Retinal pigment epithelial cell (primary cell): Measurements from ENCODE around the gene PPP4R1.
A peak's percentile ranks its signal among the peaks of the same experiment; 100 is the strongest.
"Not testable (repeated sequence)": the region's sequence is repeated elsewhere in the genome, so short reads cannot be mapped to it uniquely, and the experiment has no call there.

Experiments
- DNase-seq: peaks from one replicate; pipeline ENCODE4 v3.0.0-alpha.2; 2010; ENCODE audit warnings: low read depth
- H3K4me3 ChIP-seq: 2 replicates; pipeline ENCODE4 v1.5.1; 2011; ENCODE audit warnings: mild to moderate bottlenecking, low read length, control low read depth, moderate library complexity
- TF ChIP-seq, protein P1 (sequence below): conservative IDR thresholded peaks from 2 replicates; pipeline ENCODE4 v1.5.1; 2011; ENCODE audit warnings: low read depth, low read length, control low read depth, inconsistent platforms

Gene PPP4R1

DNA sequence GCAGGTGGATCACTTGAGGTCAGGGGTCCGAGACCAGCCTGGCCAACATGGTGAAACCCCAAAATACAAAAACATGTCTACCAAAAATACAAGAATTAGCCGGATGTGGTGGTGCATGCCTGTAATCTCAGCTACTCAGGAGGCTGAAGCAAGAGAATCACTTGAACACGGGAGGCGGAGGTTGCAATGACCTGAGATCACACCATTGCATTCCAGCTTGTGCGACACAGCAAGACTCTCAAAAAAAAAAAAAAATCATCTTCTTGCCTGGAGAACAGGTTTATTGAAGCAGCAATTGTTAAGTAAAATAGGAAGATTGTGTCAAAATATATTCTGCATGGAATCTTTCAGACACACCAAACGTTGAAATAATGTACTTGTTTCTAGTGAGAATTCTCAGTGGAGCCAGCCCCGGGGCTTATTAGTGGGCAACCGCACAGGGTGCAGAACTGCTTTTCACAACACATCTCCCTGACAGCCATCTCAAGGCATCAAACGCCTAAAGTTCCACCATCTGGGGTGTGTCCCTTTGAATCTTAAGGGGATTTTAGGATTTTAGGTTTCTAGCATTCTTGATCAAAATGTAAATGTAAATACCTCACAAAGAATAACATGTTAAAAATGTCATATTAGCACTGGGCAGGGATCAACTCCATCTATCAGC is 28.6 kb upstream of the PPP4R1 start:
- no peak overlapping the region for H3K4me3 ChIP-seq
- DNase-seq, result no peak

DNA sequence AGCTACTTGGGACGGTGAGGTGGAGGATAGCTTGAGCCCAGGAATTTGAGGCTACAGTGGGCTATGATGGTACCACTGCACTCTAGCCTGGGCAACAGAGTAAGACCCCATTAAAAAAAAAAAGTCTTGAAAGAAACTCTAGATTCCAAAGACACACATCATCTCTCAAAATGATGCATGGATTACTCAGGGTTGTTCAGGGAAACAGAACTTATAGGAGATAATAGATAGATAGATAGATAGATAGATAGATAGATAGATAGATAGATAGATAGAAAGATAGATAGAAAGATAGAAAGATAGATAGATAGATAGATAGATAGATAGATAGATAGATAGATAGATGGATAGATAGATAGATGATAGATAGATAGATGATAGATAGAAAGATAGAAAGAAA is 26.7 kb upstream of the PPP4R1 start:
- not testable (repeated sequence) for DNase-seq

More for the DNA sequence above, 28.6 kb upstream of the PPP4R1 start:
- TF ChIP-seq, protein P1, sequence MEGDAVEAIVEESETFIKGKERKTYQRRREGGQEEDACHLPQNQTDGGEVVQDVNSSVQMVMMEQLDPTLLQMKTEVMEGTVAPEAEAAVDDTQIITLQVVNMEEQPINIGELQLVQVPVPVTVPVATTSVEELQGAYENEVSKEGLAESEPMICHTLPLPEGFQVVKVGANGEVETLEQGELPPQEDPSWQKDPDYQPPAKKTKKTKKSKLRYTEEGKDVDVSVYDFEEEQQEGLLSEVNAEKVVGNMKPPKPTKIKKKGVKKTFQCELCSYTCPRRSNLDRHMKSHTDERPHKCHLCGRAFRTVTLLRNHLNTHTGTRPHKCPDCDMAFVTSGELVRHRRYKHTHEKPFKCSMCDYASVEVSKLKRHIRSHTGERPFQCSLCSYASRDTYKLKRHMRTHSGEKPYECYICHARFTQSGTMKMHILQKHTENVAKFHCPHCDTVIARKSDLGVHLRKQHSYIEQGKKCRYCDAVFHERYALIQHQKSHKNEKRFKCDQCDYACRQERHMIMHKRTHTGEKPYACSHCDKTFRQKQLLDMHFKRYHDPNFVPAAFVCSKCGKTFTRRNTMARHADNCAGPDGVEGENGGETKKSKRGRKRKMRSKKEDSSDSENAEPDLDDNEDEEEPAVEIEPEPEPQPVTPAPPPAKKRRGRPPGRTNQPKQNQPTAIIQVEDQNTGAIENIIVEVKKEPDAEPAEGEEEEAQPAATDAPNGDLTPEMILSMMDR, result no peak

DNA sequence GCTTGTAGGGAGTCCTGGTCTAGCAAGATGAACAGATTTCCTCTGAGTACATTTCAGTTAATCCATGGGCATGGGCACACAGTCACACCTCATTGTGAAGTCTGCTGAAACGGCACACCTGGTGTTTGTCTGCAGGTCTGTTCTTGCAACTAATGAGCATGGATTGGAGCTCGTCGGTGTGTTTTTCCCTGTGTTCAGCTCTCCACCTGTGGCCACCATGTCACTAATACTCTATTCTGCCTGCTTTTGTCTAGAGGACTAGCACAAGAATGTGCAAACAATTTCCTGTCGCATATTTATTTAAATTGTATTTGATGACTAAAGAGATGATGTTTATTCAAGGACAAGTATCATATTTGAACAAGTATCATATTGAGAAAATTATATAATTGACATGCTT is 24.5 kb upstream of the PPP4R1 start:
- TF ChIP-seq, protein P1, result no peak
- DNase-seq, result no peak
- no peak overlapping the region for H3K4me3 ChIP-seq

More for the DNA sequence above, 26.7 kb upstream of the PPP4R1 start:
- not testable (repeated sequence) for H3K4me3 ChIP-seq

DNA sequence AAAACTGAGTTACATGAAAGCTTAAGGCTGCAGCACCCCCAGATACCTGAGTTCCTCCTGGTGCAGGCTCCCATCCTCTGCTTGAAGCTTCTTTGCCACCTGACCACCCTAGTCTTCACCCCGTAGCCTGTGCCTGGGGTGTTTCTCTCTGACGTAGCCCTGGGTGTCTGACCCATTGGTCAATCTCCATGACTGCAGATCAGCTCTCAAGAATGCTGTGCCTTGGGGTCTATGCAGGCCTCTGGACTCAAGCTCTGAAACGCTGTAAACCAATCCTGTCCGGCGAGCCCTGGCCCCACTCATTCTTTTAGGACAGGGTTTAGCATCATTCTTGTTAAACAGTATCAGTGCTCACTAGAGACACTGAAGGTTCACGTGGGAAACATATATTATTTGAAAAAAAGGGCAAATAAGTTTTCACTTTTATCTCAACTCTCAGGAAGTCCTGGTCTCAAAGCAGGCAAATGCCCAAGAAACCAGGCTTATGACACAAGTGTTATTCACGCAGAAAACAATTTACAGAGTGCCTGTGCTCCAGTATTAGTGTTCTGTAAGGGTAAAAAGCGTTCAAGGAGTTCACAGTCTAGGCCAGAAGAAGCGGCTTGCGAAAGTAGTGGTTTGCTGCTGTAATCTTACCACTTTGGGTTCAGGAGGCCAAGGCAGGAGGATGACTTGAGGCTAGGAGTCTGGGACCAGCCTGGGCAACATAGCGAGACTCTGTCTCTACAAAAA is 22.8 kb upstream of the PPP4R1 start:
- TF ChIP-seq, protein P1, result no peak
- H3K4me3 ChIP-seq, result no peak overlapping the region
- no peak for DNase-seq

DNA sequence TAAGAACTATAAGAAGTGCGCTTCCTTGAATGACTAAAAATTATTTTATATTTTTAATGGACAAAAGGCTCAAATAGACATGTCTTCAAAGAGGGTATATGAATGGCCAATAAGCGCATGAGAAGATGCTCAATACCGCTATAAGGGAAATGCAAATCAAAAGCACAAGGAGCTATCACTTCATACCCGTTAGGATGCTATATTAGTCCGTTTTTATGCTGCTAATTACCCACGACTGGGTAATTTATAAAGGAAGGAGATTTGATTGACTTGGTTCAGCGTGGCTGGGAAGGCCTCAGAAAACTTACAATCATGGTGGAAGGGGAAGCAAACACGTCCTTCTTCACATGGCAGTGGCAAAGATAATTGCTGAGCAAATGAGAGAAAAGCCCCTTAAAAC is 20.5 kb upstream of the PPP4R1 start:
- TF ChIP-seq, protein P1, result no peak
- no peak for DNase-seq
- H3K4me3 ChIP-seq, result no peak overlapping the region

DNA sequence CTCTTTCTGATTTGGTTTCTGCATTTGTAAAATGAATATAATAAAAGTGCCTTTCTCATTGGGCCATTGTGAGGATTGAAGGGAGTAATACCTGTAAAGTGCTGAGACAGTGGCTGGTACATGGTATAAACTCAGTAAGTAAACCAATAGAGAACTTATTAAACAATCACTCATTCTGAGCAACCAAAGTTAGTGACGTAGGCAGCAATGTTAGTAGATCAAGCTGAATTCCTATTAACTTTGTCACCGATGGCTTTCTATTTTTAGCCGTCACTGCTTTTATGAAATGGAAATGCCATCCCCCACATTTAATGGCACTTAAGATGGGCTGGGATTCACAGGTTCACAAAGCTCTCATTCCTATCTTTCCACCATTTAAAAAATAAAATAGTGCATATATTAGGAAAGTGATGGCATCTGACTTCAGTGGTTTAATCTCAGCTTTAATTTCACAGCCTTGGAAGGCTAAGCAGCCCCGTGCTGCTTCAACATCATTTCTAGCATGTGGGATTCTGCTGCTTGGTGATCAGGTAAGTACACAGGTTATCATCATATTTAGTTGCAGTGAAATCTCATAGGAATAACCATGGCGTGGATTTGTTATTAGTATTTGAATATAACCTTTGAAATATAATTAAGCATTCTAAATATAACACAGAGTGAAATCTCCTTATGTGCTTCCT is 17.6 kb upstream of the PPP4R1 start:
- TF ChIP-seq, protein P1, result no peak
- peak; percentile 93 for DNase-seq
- H3K4me3 ChIP-seq, result no peak overlapping the region

DNA sequence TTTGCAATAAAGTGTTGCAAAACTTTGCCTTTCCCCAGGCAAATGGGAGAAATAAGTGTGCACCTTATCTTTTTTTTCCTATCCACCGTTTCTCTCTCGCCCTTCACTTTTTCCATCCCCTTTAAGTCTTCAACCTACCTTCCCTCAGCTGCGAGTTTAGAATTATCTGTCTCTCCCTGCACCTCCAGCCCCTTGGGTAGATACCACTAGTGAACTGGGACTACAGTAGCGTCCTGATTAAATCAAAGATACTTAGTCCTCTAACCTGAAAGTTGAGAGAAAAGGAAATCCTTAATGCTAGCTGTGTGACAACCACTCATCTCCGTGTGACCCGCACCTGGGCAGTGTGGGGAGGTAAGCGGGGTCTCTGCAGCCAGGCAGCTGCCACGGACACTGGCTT is 16.1 kb upstream of the PPP4R1 start:
- no peak overlapping the region for H3K4me3 ChIP-seq
- DNase-seq, result no peak
- TF ChIP-seq, protein P1, result no peak
